Measurements from ENCODE around the gene EHD1. TPM values are rescaled to one million over a fixed set of nuclear protein-coding genes. Genes with fewer than 3 reads are reported as not detected.
A peak's percentile ranks its signal among the peaks of the same experiment; 100 is the strongest.

EHD1 gene
- total RNA-seq, 4 donors from 2014 or later = 47.8 to 85.4 (median 76.8) TPM

- Histone ChIP-seq H3K9me3 (no peaks in the 10 kb centered on the region), H3K36me3 (peaks cover 18% of the 10 kb centered on the region), H3K4me3 (no peak overlapping the region), H3K27me3 (no peaks in the 10 kb centered on the region), H3K27ac (no peak overlapping the region), H3K4me1 (peaks cover 79% of the 10 kb centered on the region)
- DNase-seq (ENCODE audit: low spot score in 2 of 2) = peak in 1 of 2 donors; percentile 78
- TF ChIP-seq POLR2A (IDR thresholded peaks at IDR 0.05) (no peak), POLR2AphosphoS5 (IDR thresholded peaks at IDR 0.05) (no peak), CTCF (IDR thresholded peaks at IDR 0.05) (no peak), EP300 (IDR thresholded peaks at IDR 0.05) (no peak)
- 94% methylated on average over 33 of the region's 33 CpGs for WGBS
These were observed 18.6 kb downstream of the EHD1 start for GRCh38 chr11:64859542-64860414.

- peak in 1 of 2 donors; percentile 63 for DNase-seq (ENCODE audit: low spot score in 2 of 2)
- Histone ChIP-seq H3K4me1 (peaks cover 79% of the 10 kb centered on the region), H3K27me3 (no peaks in the 10 kb centered on the region), H3K9me3 (no peaks in the 10 kb centered on the region), H3K36me3 (peaks cover 28% of the 10 kb centered on the region), H3K27ac (no peak overlapping the region), H3K4me3 (no peak overlapping the region)
- no peak for TF ChIP-seq POLR2AphosphoS5 (IDR thresholded peaks at IDR 0.05)
- no peak for TF ChIP-seq EP300 (IDR thresholded peaks at IDR 0.05)
- no peak for TF ChIP-seq POLR2A (IDR thresholded peaks at IDR 0.05)
- TF ChIP-seq CTCF (IDR thresholded peaks at IDR 0.05) = no peak
- 76% methylated on average over 15 of the region's 19 CpGs for WGBS
These were observed 19.8 kb downstream of the EHD1 start for GRCh38 chr11:64858467-64859263.

- peaks cover 33% of the 10 kb centered on the region for H3K36me3 ChIP-seq
- TF ChIP-seq EP300 (IDR thresholded peaks at IDR 0.05) (no peak), CTCF (IDR thresholded peaks at IDR 0.05) (no peak), POLR2AphosphoS5 (IDR thresholded peaks at IDR 0.05) (no peak), POLR2A (IDR thresholded peaks at IDR 0.05) (no peak)
- peak overlapping the region; percentile 80 for H3K27ac ChIP-seq
- no peaks in the 10 kb centered on the region for H3K27me3 ChIP-seq
- no peak for DNase-seq (ENCODE audit: low spot score in 2 of 2)
- peaks cover 76% of the 10 kb centered on the region for H3K4me1 ChIP-seq
- 94% methylated on average over 4 of the region's 6 CpGs for WGBS
- H3K9me3 ChIP-seq = no peaks in the 10 kb centered on the region
- no peak overlapping the region for H3K4me3 ChIP-seq
These were observed 20.9 kb downstream of the EHD1 start for GRCh38 chr11:64857485-64857884.

GRCh38 chr11:64856382-64857227 lies 21.8 kb downstream of the EHD1 start:
- DNase-seq (ENCODE audit: low spot score in 2 of 2) = peak in 1 of 2 donors; percentile 94
- H3K4me1 ChIP-seq = peaks cover 76% of the 10 kb centered on the region

More at GRCh38 chr11:64856382-64857227, 21.8 kb downstream of the EHD1 start:
- WGBS = 55% methylated on average over 19 of the region's 20 CpGs
- no peaks in the 10 kb centered on the region for H3K27me3 ChIP-seq
- peak; percentile 15 for TF ChIP-seq EP300 (IDR thresholded peaks at IDR 0.05)
- TF ChIP-seq CTCF (IDR thresholded peaks at IDR 0.05) = no peak
- TF ChIP-seq POLR2A (IDR thresholded peaks at IDR 0.05) = no peak
- TF ChIP-seq POLR2AphosphoS5 (IDR thresholded peaks at IDR 0.05) = peak in 1 of 3 donors; percentile 76
- peak overlapping the region; percentile 12 for H3K4me3 ChIP-seq
- peaks cover 33% of the 10 kb centered on the region for H3K36me3 ChIP-seq
- H3K27ac ChIP-seq = peak overlapping the region; percentile 80
- no peaks in the 10 kb centered on the region for H3K9me3 ChIP-seq
